IMR-90 (cell line): ENCODE results near the gene ZNF57. TPM values are rescaled to one million over a fixed set of nuclear protein-coding genes. Genes with fewer than 3 reads are reported as not detected.

Experiments
- ATAC-seq: fragments of 200-7000 bp; cut with Tn5 transposase; 2 replicates; pipeline ENCODE4 v1.9.1; 2020; ENCODE audit warnings: low read depth, mild to moderate bottlenecking, moderate library complexity
- BruUV-seq: library from RNA; stranded (reverse); fragments of 400-500 nt; replicated peaks from 2 replicates; lab custom pipeline; 2021; lab: Mats Ljungman, UMichigan
- CTCF ChIA-PET: fragments of 300-600 bp; formaldehyde crosslinking; extraction: SDS; loops from one replicate; lab custom pipeline; 2021; ENCODE audit warnings: antibody characterized with exemption; lab: Yijun Ruan, JAX
- POLR2A ChIA-PET: fragments of 300-600 bp; sonication (Branson Sonifier 250); formaldehyde crosslinking; loops from one replicate; lab custom pipeline; 2022; ENCODE audit warnings: antibody characterized with exemption; ENCODE audit not compliant: unreplicated experiment; lab: Charles Lee
- DNase-seq: peaks from one replicate; pipeline ENCODE4 v3.0.0; 2013
- H2AFZ ChIP-seq: replicated peaks from 2 replicates; pipeline ENCODE3; 2013; ENCODE audit warnings: low read length, mild to moderate bottlenecking; ENCODE audit not compliant: poor library complexity
- H2AK5ac ChIP-seq: 2 replicates; pipeline ENCODE4 v1.6.1; 2013; ENCODE audit warnings: low read depth, low read length, inconsistent platforms
- H2AK9ac ChIP-seq: replicated peaks from 2 replicates; pipeline ENCODE3; 2013; ENCODE audit warnings: mild to moderate bottlenecking, low read depth, low read length, moderate library complexity; ENCODE audit not compliant: poor library complexity
- H2BK120ac ChIP-seq: 2 replicates; pipeline ENCODE4 v1.6.1; 2013; ENCODE audit warnings: low read depth, low read length, inconsistent platforms
- H2BK15ac ChIP-seq: 3 replicates; pipeline ENCODE4 v1.6.1; 2013; ENCODE audit warnings: low read depth, low read length, inconsistent platforms
- H2BK20ac ChIP-seq: 2 replicates; pipeline ENCODE4 v1.6.1; 2013; ENCODE audit warnings: low read depth, mild to moderate bottlenecking, inconsistent platforms, low read length, moderate library complexity
- H2BK5ac ChIP-seq: 2 replicates; pipeline ENCODE4 v1.6.1; 2013; ENCODE audit warnings: mild to moderate bottlenecking, low read depth, low read length, inconsistent platforms; ENCODE audit not compliant: poor library complexity, severe bottlenecking
- H3K14ac ChIP-seq: replicated peaks from 2 replicates; pipeline ENCODE4 v1.6.1; 2013; ENCODE audit warnings: low read depth, low read length, inconsistent platforms
- H3K18ac ChIP-seq: 2 replicates; pipeline ENCODE4 v1.6.1; 2013; ENCODE audit warnings: low read depth, low read length, control low read depth
- H3K23ac ChIP-seq: 2 replicates; pipeline ENCODE4 v1.6.1; 2013; ENCODE audit warnings: low read depth, low read length, inconsistent platforms
- H3K27ac ChIP-seq: 2 replicates; pipeline ENCODE4 v1.5.1; 2013; ENCODE audit warnings: mild to moderate bottlenecking, control low read depth, low read length; ENCODE audit not compliant: insufficient read depth
- H3K27me3 ChIP-seq: 2 replicates; pipeline ENCODE4 v1.6.1; 2013; ENCODE audit warnings: low read length; ENCODE audit not compliant: control insufficient read depth, insufficient read depth
- H3K36me3 ChIP-seq: 2 replicates; pipeline ENCODE4 v1.6.1; 2013; ENCODE audit warnings: low read length, mixed read lengths; ENCODE audit not compliant: control insufficient read depth, insufficient read depth
- H3K4ac ChIP-seq: 2 replicates; pipeline ENCODE4 v1.6.1; 2013; ENCODE audit warnings: low read depth, low read length, inconsistent platforms
- H3K4me1 ChIP-seq: 2 replicates; pipeline ENCODE4 v1.6.1; 2013; ENCODE audit warnings: low read length, mixed read lengths; ENCODE audit not compliant: control insufficient read depth, insufficient read depth
- H3K4me2 ChIP-seq: 2 replicates; pipeline ENCODE4 v1.6.1; 2013; ENCODE audit warnings: low read depth, mild to moderate bottlenecking, control low read depth, low read length, moderate library complexity
- H3K4me3 ChIP-seq: 2 replicates; pipeline ENCODE4 v1.5.1; 2013; ENCODE audit warnings: low read depth, mild to moderate bottlenecking, control low read depth, low read length, moderate library complexity; ENCODE audit not compliant: insufficient read depth
- H3K56ac ChIP-seq: 2 replicates; pipeline ENCODE4 v1.6.1; 2013; ENCODE audit warnings: low read length, inconsistent platforms; ENCODE audit not compliant: insufficient read depth; ENCODE audit errors: extremely low read depth
- H3K79me1 ChIP-seq, 2 experiments: 2 replicates each; pipeline ENCODE4 v1.6.1; 2013; ENCODE audit warnings: low read length in 2 of 2, inconsistent platforms in 1 of 2, low read depth in 1 of 2
- H3K9ac ChIP-seq: 2 replicates; pipeline ENCODE4 v1.6.1; 2013; ENCODE audit warnings: low read depth, low read length, control low read depth
- H3K9me1 ChIP-seq: 2 replicates; pipeline ENCODE4 v1.6.1; 2013; ENCODE audit warnings: low read length, inconsistent platforms; ENCODE audit not compliant: insufficient read depth
- H3K9me3 ChIP-seq: 2 replicates; pipeline ENCODE4 v1.6.1; 2013; ENCODE audit warnings: low read length; ENCODE audit not compliant: control insufficient read depth, insufficient read depth
- H4K20me1 ChIP-seq: 2 replicates; pipeline ENCODE4 v1.6.1; 2013; ENCODE audit warnings: low read length, inconsistent platforms; ENCODE audit not compliant: insufficient read depth
- H4K5ac ChIP-seq: 2 replicates; pipeline ENCODE4 v1.6.1; 2013; ENCODE audit warnings: mild to moderate bottlenecking, low read depth, low read length, control low read depth
- H4K8ac ChIP-seq, 2 experiments: 2 replicates each; pipeline ENCODE4 v1.6.1; 2013; ENCODE audit warnings: low read depth in 2 of 2, low read length in 2 of 2, control low read depth in 1 of 2, inconsistent platforms in 1 of 2
- H4K91ac ChIP-seq: 2 replicates; pipeline ENCODE4 v1.6.1; 2013; ENCODE audit warnings: low read depth, low read length, inconsistent platforms; ENCODE audit not compliant: insufficient read depth
- MAFK ChIP-seq: IDR thresholded peaks from 2 replicates; pipeline ENCODE4 v1.6.1; 2012; ENCODE audit warnings: low read depth, low read length, improper control_type of control experiment
- MAZ ChIP-seq: IDR thresholded peaks from 2 replicates; pipeline ENCODE4 v1.6.1; 2012; ENCODE audit warnings: low read depth, mild to moderate bottlenecking, low read length, improper control_type of control experiment, moderate library complexity, borderline replicate concordance
- POLR2A ChIP-seq: IDR thresholded peaks from 2 replicates; pipeline ENCODE4 v1.6.1; 2012; ENCODE audit warnings: mild to moderate bottlenecking, low read depth, low read length
- RAD21 ChIP-seq: IDR thresholded peaks from 2 replicates; pipeline ENCODE4 v1.6.1; 2012; ENCODE audit warnings: low read length, improper control_type of control experiment
- RCOR1 ChIP-seq: IDR thresholded peaks from 2 replicates; pipeline ENCODE4 v1.6.1; 2012; ENCODE audit warnings: mild to moderate bottlenecking, low read length, improper control_type of control experiment; ENCODE audit not compliant: insufficient replicate concordance
- SMC3 ChIP-seq: fragments of 150-350 bp; IDR thresholded peaks from 2 replicates; pipeline ENCODE4 v1.6.1; 2016; ENCODE audit warnings: low read depth, mild to moderate bottlenecking, antibody characterized with exemption, low read length, moderate library complexity
- WGBS, 2 experiments: methylation state at CpG; one replicate each; pipeline versions ENCODE4 v1.1.5 to v1.1.7; 2013; ENCODE audit warnings: missing lambda C conversion rate in 2 of 2; ENCODE audit not compliant: insufficient read length in 1 of 2; ENCODE audit errors: extremely low coverage in 2 of 2; 5-methylcytosine and 5-hydroxymethylcytosine counted together
- dilution Hi-C: fragments of 300-500 bp; cut with HindIII; formaldehyde crosslinking; loops from one replicate; pipeline ENCODE4 v1.14.3; 2018; ENCODE audit warnings: low sequenced_read_pairs; ENCODE audit not compliant: unreplicated experiment
- in situ Hi-C: fragments of 300-500 bp; cut with MboI; formaldehyde crosslinking; loops from 3 replicates; pipeline ENCODE4 v1.14.3; 2019; ENCODE audit warnings: low sequenced_read_pairs, inconsistent platforms, mixed read lengths
- intact Hi-C: fragments of 100-400 bp; cut with micrococcal nuclease; formaldehyde crosslinking; loops from 2 replicates; pipeline ENCODE4 v1.10.0; 2022
- polyA plus RNA-seq, 3 experiments: library from polyadenylated mRNA; depleted of rRNA; stranded (reverse); fragments of >200 nt; gene quantifications; 2 replicates each; pipeline ENCODE4 v1.2.3, GENCODE V29; 2012; ENCODE audit warnings: low replicate concordance in 1 of 3
- total RNA-seq: library from RNA; depleted of rRNA; stranded (reverse); fragments of >200 nt; gene quantifications from 2 replicates; pipeline ENCODE4 v1.2.3, GENCODE V29; 2012
- TF ChIP-seq, protein P1 (sequence below): fragments of 150-350 bp; IDR thresholded peaks from 2 replicates; pipeline ENCODE4 v1.6.1; 2016; ENCODE audit warnings: low read depth, mild to moderate bottlenecking, low read length, moderate library complexity, borderline replicate concordance

ZNF57 gene
- total and polyA plus RNA-seq, 2 of the 4 experiments (the other 2 are of a cell fraction): 2.2 to 8.6 TPM

- Histone ChIP-seq H3K9me3 (0 out of 2 replicates have a peak, but pooled peaks cover 3% of the 10 kb centered on the region), H2BK120ac (no peak overlapping the region), H4K91ac (no peak overlapping the region), H3K4me1 (no peaks in the 10 kb centered on the region; the same call in none of the 2 replicates), H3K23ac (no peak overlapping the region), H3K27me3 (no peaks in the 10 kb centered on the region), H2AFZ (no peak overlapping the region), H3K4me2 (no peak overlapping the region), H2BK20ac (no peak overlapping the region), H3K14ac (no peak overlapping the region), H2AK5ac (no peak overlapping the region), H2AK9ac (no peak overlapping the region), H2BK15ac (no peak overlapping the region), H3K4ac (no peak overlapping the region), H3K27ac (no peak overlapping the region), H3K79me1 (peaks cover 16 to 45% of the 10 kb centered on the region in 2 experiments), H4K8ac (no peak overlapping the region), H3K18ac (no peak overlapping the region), H3K9me1 (peaks cover 4% of the 10 kb centered on the region; the same call in 1 of the 2 replicates), H2BK5ac (no peak overlapping the region), H4K5ac (no peak overlapping the region), H3K4me3 (no peak overlapping the region), H3K56ac (no peak overlapping the region), H3K9ac (no peak overlapping the region), H3K36me3 (0 out of 2 replicates have a peak, but pooled peaks cover 1% of the 10 kb centered on the region), H4K20me1 (0 out of 2 replicates have a peak, but pooled peaks cover 4% of the 10 kb centered on the region)
- no peak for ATAC-seq
- intact Hi-C loops: no loop called here
- in situ Hi-C loops: no loop called here
- ChIA-PET CTCF (no interaction called here), POLR2A (no interaction called here)
- dilution Hi-C loops: no loop called here
- no TSS peak for BruUV-seq
- 85% methylated on average over 5 of the region's 20 CpGs; no CpG with 5 or more reads in 1 of the 2 experiments for WGBS, 2 experiments
- TF ChIP-seq MAFK: no peak
- TF ChIP-seq RAD21: no peak
- no peak for TF ChIP-seq RCOR1
- TF ChIP-seq MAZ: no peak
- no peak for TF ChIP-seq SMC3
- TF ChIP-seq POLR2A: no peak
- TF ChIP-seq, protein P1, sequence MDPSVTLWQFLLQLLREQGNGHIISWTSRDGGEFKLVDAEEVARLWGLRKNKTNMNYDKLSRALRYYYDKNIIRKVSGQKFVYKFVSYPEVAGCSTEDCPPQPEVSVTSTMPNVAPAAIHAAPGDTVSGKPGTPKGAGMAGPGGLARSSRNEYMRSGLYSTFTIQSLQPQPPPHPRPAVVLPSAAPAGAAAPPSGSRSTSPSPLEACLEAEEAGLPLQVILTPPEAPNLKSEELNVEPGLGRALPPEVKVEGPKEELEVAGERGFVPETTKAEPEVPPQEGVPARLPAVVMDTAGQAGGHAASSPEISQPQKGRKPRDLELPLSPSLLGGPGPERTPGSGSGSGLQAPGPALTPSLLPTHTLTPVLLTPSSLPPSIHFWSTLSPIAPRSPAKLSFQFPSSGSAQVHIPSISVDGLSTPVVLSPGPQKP: no peak
- no peak for DNase-seq
Observed at GRCh38 chr19:2906631-2907195, 6.0 kb downstream of the ZNF57 start.
